Fibroblast of lung (primary cell): ENCODE measurements around the gene ABCC5. TPM values are rescaled to one million over a fixed set of nuclear protein-coding genes. Genes with fewer than 3 reads are reported as not detected.

ENCODE experiments used
- DNase-seq, 2 donors: peaks; one replicate each; pipeline versions ENCODE4 v3.0.0 to v3.0.0-alpha.2; 2010; ENCODE audit warnings: low read depth in 2 of 2
- H2AFZ ChIP-seq: 2 replicates; pipeline ENCODE4 v1.5.1; 2012; ENCODE audit warnings: low read length, control low read depth, inconsistent platforms
- H3K27ac ChIP-seq: 2 replicates; pipeline ENCODE4 v1.5.1; 2011; ENCODE audit warnings: low read length, control low read depth; ENCODE audit not compliant: insufficient read depth
- H3K27me3 ChIP-seq: 2 replicates; pipeline ENCODE4 v1.5.1; 2011; ENCODE audit warnings: mild to moderate bottlenecking, low read length; ENCODE audit not compliant: control insufficient read depth, insufficient read depth
- H3K36me3 ChIP-seq: 2 replicates; pipeline ENCODE4 v1.5.1; 2011; ENCODE audit warnings: low read length; ENCODE audit not compliant: control insufficient read depth, insufficient read depth
- H3K4me1 ChIP-seq: 2 replicates; pipeline ENCODE4 v1.5.1; 2011; ENCODE audit warnings: low read length; ENCODE audit not compliant: control insufficient read depth, insufficient read depth; ENCODE audit errors: extremely low read depth
- H3K4me2 ChIP-seq: 2 replicates; pipeline ENCODE4 v1.5.1; 2011; ENCODE audit warnings: low read length, control low read depth; ENCODE audit not compliant: insufficient read depth; ENCODE audit errors: extremely low read depth
- H3K4me3 ChIP-seq, 4 experiments: fragments of 200-600 bp in 1 of 4; sonication (generic) in 1 of 4; replicated peaks in 1 of 4; 2 replicates each; pipeline ENCODE4 v1.5.1; 2011 to 2016; ENCODE audit warnings: low read length in 4 of 4, low read depth in 3 of 4, mild to moderate bottlenecking in 3 of 4, control low read depth in 2 of 4, inconsistent platforms in 1 of 4, mixed read lengths in 1 of 4; ENCODE audit not compliant: insufficient read depth in 1 of 4; ENCODE audit errors: control extremely low read depth in 1 of 4
- H3K79me2 ChIP-seq: 2 replicates; pipeline ENCODE4 v1.5.1; 2012; ENCODE audit warnings: mild to moderate bottlenecking, low read length, inconsistent platforms; ENCODE audit not compliant: control insufficient read depth, insufficient read depth
- H3K9ac ChIP-seq: 2 replicates; pipeline ENCODE4 v1.5.1; 2011; ENCODE audit warnings: mild to moderate bottlenecking, low read length, control low read depth; ENCODE audit not compliant: insufficient read depth
- H3K9me3 ChIP-seq: 2 replicates; pipeline ENCODE4 v1.5.1; 2012; ENCODE audit warnings: low read depth, low read length; ENCODE audit not compliant: control insufficient read depth, insufficient read depth
- H4K20me1 ChIP-seq: 2 replicates; pipeline ENCODE4 v1.5.1; 2011; ENCODE audit warnings: low read length; ENCODE audit not compliant: control insufficient read depth, insufficient read depth; ENCODE audit errors: extremely low read depth
- EZH2 ChIP-seq: IDR thresholded peaks from 2 replicates; pipeline ENCODE4 v1.5.1; 2012; ENCODE audit warnings: low read length, control low read depth, mild to moderate bottlenecking; ENCODE audit errors: missing control alignments
- polyA plus RNA-seq, 2 donors: library from polyadenylated mRNA; depleted of rRNA in 1 of 2; stranded (reverse) in 1 of 2; unstranded in 1 of 2; fragments of >200 nt; gene quantifications; 2 replicates each; pipeline ENCODE4 v1.2.1, GENCODE V29; 2011 to 2012; ENCODE audit warnings: missing spikeins in 1 of 2
- total RNA-seq: library from RNA; depleted of rRNA; stranded (reverse); fragments of >200 nt; gene quantifications from 2 replicates; pipeline ENCODE4 v1.2.1, GENCODE V29; 2014
- TF ChIP-seq, protein P1 (sequence below), 2 donors: IDR thresholded peaks in 1 of 2; conservative IDR thresholded peaks in 1 of 2; 1 replicate in 1 of 2; 2 replicates in 1 of 2; pipeline ENCODE4 v1.5.1; 2011 to 2012; ENCODE audit warnings: low read length in 2 of 2, control low read depth in 1 of 2, inconsistent platforms in 1 of 2, low read depth in 1 of 2, mild to moderate bottlenecking in 1 of 2

ABCC5 gene
- total and polyA plus RNA-seq, 2 donors (not counting 1 experiment from before 2014, with no cell fraction given): 13.2 to 18.8 TPM

DNA sequence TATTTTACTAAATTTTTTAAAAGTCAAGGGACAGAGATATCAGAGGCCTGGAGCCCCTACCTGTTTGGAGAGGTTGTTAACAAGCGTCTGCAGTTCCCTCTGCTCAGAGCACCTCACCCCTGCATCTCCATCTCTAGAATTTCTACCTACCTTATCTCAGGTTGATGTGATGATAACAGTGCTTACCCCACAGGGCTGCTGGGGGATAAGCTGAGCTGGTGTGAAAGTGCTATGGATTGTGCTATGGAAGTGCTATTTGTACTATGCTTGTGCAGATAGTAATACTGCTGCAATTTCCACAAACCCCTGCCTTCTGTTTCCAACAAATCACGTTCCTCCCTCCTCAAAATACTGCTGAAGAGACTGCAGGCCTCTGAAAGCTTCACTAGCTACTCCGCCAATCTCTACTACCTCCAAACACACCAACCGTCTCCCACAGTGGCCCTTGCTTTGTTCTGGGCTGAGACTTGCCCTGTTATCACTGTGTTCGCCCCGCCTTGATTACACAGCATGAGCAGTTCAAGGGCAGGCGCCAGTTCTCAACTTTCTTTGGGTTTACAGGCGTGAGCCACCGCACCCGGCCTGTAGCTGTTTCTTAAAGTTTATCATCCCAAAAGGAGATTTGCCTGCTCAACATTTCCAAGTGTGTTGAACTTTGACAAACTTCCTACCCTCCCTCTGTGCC is 104.6 kb downstream of the ABCC5 start:
- Histone ChIP-seq H3K9ac (no peak overlapping the region), H3K9me3 (no peaks in the 10 kb centered on the region), H3K4me2 (no peak overlapping the region), H3K27ac (no peak overlapping the region), H4K20me1 (no peaks in the 10 kb centered on the region), H3K4me3 (no peak overlapping the region), H3K27me3 (no peaks in the 10 kb centered on the region), H3K4me1 (no peaks in the 10 kb centered on the region), H3K36me3 (no peaks in the 10 kb centered on the region), H3K79me2 (no peaks in the 10 kb centered on the region), H2AFZ (no peak overlapping the region)
- TF ChIP-seq, protein P1, sequence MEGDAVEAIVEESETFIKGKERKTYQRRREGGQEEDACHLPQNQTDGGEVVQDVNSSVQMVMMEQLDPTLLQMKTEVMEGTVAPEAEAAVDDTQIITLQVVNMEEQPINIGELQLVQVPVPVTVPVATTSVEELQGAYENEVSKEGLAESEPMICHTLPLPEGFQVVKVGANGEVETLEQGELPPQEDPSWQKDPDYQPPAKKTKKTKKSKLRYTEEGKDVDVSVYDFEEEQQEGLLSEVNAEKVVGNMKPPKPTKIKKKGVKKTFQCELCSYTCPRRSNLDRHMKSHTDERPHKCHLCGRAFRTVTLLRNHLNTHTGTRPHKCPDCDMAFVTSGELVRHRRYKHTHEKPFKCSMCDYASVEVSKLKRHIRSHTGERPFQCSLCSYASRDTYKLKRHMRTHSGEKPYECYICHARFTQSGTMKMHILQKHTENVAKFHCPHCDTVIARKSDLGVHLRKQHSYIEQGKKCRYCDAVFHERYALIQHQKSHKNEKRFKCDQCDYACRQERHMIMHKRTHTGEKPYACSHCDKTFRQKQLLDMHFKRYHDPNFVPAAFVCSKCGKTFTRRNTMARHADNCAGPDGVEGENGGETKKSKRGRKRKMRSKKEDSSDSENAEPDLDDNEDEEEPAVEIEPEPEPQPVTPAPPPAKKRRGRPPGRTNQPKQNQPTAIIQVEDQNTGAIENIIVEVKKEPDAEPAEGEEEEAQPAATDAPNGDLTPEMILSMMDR (conservative IDR thresholded peaks at IDR 0.05 in 1 of 2, IDR thresholded peaks at IDR 0.05 in 1 of 2; ENCODE audit: low read depth in 1 of 2, low read length in 2 of 2): no peak
- no peak for TF ChIP-seq EZH2
- DNase-seq: no peak

DNA sequence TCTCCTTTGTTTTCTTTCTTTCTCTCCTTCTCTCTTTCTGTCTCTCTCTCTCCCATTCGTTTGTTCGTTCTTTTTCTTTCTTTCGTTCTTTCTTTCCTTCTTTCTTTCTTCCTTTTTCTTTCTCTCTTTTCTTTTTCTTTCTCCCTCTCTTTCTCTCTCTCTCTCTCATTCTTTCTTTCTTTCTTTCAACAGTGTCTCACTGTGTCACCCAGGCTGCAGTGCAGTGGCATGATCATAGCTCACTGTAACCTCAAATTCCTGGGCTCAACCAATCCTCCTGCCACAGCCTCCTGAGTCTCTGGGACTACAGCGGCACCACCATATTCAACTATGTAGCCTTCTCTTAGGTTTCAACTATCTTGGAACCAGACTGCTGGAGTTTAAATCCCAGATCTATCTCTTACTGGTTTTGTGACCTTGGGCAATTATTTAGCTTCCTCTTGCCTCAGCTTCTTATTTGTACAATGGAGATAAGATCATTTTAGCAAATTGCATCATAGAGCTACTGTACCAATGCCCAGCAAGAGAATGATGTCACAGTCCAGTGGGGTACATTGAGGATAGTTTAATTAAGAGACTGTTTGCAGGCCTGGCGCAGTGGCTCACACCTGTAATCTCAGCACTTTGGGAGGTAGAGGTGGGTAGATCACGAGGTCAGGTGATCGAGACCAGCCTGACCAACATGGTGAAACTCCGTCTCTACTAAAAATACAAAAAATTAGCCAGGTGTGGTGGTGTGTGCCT is 105.7 kb downstream of the ABCC5 start:
- no peaks in the 10 kb centered on the region for H3K27me3 ChIP-seq
- H3K79me2 ChIP-seq: no peaks in the 10 kb centered on the region
- no peak for TF ChIP-seq EZH2
- TF ChIP-seq, protein P1 (conservative IDR thresholded peaks at IDR 0.05 in 1 of 2, IDR thresholded peaks at IDR 0.05 in 1 of 2; ENCODE audit: low read depth in 1 of 2, low read length in 2 of 2): no peak
- no peaks in the 10 kb centered on the region for H3K9me3 ChIP-seq
- no peaks in the 10 kb centered on the region for H4K20me1 ChIP-seq
- no peaks in the 10 kb centered on the region for H3K4me1 ChIP-seq
- no peak overlapping the region for H3K4me2 ChIP-seq
- no peak overlapping the region for H2AFZ ChIP-seq
- no peak overlapping the region for H3K9ac ChIP-seq
- no peak for DNase-seq
- H3K4me3 ChIP-seq: no peak overlapping the region
- no peak overlapping the region for H3K27ac ChIP-seq
- H3K36me3 ChIP-seq: no peaks in the 10 kb centered on the region

- DNase-seq: no peak
- H4K20me1 ChIP-seq: no peaks in the 10 kb centered on the region
- no peak overlapping the region for H2AFZ ChIP-seq
- H3K4me2 ChIP-seq: no peak overlapping the region
- H3K9me3 ChIP-seq: no peaks in the 10 kb centered on the region
- H3K79me2 ChIP-seq: no peaks in the 10 kb centered on the region
- H3K27me3 ChIP-seq: no peaks in the 10 kb centered on the region
- no peaks in the 10 kb centered on the region for H3K36me3 ChIP-seq
- H3K4me1 ChIP-seq: no peaks in the 10 kb centered on the region
- H3K4me3 ChIP-seq: no peak overlapping the region
- no peak overlapping the region for H3K27ac ChIP-seq
- TF ChIP-seq, protein P1 (conservative IDR thresholded peaks at IDR 0.05 in 1 of 2, IDR thresholded peaks at IDR 0.05 in 1 of 2; ENCODE audit: low read depth in 1 of 2, low read length in 2 of 2): no peak
- TF ChIP-seq EZH2: no peak
- H3K9ac ChIP-seq: no peak overlapping the region
Observed at GRCh38 chr3:183911087-183911486, 106.6 kb downstream of the ABCC5 start.
